Non-pigmented ciliary epithelial cell (primary cell): ENCODE data around the gene BCAS3.

Experiments
- DNase-seq: peaks from one replicate; pipeline ENCODE4 v3.0.0-alpha.2; 2010; ENCODE audit warnings: low read depth

BCAS3 gene

DNA sequence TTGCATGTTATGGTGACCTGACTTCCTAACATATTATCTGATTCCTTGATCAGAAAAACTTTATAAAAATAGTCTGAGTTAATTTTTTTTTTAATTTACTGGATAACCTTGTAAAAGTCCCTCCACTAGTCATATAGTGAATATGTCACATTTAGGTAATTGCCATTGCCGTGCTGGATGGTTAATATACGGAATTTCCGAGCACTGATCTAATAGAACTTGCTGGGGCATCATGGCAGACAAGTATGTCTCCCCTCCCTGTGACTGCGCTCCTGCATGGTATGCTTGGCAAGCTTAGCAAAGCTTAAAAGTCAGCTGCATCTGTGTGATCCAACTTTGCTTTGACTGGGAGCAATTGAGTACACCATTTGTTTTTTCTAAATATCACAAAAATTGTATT is 482.6 kb downstream of the BCAS3 start:
- DNase-seq: no peak

- no peak for DNase-seq
Observed at GRCh38 chr17:61160789-61161445, 483.3 kb downstream of the BCAS3 start.

DNA sequence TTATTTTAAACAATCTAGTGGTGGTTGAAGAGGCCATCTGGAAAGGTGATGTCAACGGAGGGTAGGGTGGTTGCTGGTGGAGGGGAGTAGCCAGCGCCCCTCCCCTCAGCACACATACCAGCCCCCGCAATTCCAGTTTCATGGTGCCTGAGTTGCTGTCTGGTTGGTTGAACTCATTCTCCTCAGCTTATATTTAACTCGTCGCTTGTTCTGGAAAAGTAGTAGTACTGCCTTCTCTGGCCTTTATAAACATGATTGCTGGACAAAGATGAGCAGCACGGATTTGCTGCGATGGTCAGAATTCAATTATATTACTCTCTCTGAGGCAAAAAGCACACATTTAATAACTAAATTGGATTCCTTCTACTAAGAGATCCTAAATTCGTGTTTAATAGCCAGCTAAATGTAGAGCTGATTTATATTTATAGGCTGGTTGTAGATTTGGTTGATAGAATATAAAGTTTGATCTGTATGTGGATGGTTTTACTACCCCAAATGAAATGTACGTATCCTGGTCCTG is 484.0 kb downstream of the BCAS3 start:
- no peak for DNase-seq

- no peak for DNase-seq
Observed at GRCh38 chr17:61164517-61164916, 486.9 kb downstream of the BCAS3 start.

- DNase-seq: no peak
Observed at GRCh38 chr17:61167075-61167474, 489.4 kb downstream of the BCAS3 start.

DNA sequence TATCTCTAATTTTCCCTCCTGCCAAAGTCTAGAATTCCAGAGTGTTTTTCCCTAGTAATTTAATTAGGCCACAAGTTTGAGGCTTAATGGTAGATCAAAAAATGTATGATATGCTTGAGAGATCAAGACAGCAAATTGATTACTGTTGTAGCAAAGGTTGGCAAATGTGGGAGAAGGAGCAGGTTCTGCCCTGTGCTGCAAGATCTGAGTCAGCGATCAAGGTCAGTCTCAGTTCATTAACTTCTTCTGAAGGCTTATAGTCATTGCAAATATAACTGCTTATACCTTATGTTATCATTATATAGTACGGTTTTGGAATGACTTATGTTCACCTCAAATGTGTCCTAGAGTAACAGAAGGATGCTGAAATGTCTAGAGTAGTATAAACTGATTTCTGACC is 490.9 kb downstream of the BCAS3 start:
- DNase-seq: no peak

DNA sequence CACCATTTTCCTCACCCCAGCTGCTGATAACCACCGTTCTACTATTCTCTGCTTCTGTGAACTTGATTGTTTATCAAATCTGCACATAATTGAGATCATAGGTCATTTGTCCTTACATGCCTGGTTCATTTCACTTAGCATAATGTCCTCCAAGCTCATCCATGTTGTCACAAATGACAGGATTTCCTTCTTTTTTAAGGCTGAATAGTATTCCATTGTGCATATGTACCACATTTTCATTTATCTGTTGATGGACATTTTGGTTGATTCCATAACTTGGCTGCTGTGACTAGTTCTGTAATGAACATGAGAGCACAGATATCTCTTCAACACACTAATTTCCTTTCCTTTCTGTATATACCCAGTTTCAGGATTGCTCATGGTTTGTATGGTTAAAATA is 496.7 kb downstream of the BCAS3 start:
- no peak for DNase-seq

DNA sequence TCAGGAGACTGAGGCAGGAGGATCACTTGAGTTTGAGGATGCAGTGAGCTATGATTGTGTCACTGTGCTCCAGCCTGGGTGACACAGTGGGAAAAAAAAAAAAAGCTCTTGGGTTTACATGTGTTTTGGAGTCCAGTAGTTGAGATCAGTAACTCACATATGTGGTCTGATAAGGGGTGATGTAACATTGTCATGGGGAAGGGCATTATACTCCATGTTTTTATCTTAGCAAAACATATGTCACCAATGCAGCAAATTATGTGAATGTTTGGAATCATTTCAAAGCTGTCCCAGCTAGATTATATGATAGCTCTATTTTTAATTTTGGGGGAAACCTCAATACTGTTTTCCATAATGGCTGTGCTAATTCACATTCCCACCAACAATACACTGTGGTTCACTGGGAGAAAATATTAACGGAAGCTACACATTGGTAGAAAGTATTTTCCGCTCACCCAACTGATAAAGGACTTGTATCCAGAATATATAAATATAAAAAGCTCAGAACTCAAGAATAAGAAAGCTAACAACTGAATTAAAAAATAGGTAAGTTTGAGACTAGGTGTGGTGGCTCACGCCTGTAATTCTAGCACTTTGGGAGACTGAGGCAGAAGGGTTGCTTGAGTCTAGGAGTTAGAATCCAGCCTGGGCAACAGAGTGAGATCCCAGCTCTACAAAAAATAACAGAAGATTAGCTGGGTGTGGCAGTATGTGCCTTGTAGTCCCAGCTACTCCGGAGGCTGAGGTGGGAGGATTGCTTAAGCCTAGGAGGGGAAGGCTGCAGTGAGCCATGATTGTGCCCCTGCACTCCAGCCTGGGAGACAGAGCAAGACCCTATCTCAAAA is 497.9 kb downstream of the BCAS3 start:
- no peak for DNase-seq

GRCh38 chr17:61177351-61177750 is 499.7 kb downstream of the BCAS3 start:
- no peak for DNase-seq

DNA sequence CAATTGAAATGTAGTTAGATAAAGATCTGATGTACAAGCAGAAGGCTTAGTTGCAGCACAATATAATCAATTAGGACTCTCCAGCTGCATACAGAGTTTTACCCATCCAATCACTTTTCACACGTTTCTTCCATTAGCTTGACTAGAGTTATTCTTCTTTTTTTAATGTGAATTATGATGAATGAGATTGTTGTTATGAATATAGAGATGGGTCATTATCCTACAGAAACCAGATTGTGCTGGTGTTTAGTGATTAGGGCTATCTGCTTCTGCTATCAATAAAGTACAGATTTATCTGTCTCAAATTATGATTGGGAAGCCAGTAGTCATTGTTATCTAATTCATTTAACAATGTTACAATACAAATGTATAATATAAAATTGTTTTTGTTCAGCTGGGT is 500.6 kb downstream of the BCAS3 start:
- no peak for DNase-seq

- no peak for DNase-seq
Observed at GRCh38 chr17:61179380-61179806, 501.7 kb downstream of the BCAS3 start.

- DNase-seq: no peak
Observed at GRCh38 chr17:61183793-61184192, 506.1 kb downstream of the BCAS3 start.

GRCh38 chr17:61185385-61185784 is 507.7 kb downstream of the BCAS3 start:
- DNase-seq: no peak

DNA sequence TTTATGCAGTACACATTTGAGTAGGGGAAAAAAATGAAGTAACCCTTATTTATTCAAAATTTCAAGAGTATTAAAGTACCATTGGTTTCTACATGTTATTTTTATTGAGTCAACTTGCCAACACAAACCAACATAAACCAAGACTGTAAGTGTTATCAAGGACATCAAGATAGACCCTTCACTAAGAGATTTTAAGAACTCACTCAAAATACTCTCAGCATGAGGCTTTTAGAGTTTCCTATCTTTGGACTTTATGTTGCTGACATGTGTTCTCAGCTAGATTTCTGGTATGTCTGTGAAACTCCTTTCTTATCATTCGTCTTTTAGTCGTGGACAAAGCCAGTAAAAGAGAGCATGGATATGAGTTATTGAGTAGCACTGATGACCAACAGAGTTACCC is 509.4 kb downstream of the BCAS3 start:
- DNase-seq: no peak

- DNase-seq: no peak
Observed at GRCh38 chr17:61188081-61188480, 510.4 kb downstream of the BCAS3 start.

- no peak for DNase-seq
Observed at GRCh38 chr17:61189968-61190367, 512.3 kb downstream of the BCAS3 start.

DNA sequence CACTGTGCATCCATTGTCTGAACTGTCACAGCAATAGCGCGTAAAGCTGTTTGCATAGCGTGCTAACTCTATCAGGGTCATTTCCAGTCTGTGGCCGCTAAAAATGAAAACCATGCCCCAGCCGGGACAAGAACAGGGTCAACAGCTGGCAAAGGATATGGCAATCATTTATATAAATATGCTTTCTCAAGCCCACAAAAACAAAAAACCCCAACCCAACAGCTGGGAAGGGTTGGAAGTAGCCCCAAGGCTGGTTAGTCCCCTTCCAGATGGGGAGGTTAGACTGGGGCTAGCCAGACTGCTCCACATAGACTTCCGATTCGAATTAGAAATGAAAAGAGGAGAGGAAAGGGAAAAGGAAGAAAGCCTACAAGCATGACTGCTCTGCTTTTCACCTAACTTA is 518.7 kb downstream of the BCAS3 start:
- no peak for DNase-seq

DNA sequence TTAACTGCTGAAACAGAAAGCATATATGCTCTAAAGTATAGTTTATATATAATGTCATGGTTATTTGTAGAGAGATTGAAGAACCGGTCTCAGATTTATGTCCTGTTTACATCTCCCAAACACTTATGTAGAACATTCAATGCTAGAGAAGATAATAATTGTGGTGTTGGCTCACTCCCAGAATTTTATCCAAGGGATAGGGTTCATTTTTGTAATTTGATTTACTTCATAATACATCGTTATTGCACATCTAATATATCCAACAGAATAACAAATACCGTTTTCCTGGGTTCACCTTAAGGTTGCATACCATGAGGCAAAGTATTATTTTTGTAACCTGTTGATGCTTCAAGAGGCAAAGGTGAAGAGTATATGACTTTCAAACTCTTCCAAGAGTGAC is 519.1 kb downstream of the BCAS3 start:
- no peak for DNase-seq

DNA sequence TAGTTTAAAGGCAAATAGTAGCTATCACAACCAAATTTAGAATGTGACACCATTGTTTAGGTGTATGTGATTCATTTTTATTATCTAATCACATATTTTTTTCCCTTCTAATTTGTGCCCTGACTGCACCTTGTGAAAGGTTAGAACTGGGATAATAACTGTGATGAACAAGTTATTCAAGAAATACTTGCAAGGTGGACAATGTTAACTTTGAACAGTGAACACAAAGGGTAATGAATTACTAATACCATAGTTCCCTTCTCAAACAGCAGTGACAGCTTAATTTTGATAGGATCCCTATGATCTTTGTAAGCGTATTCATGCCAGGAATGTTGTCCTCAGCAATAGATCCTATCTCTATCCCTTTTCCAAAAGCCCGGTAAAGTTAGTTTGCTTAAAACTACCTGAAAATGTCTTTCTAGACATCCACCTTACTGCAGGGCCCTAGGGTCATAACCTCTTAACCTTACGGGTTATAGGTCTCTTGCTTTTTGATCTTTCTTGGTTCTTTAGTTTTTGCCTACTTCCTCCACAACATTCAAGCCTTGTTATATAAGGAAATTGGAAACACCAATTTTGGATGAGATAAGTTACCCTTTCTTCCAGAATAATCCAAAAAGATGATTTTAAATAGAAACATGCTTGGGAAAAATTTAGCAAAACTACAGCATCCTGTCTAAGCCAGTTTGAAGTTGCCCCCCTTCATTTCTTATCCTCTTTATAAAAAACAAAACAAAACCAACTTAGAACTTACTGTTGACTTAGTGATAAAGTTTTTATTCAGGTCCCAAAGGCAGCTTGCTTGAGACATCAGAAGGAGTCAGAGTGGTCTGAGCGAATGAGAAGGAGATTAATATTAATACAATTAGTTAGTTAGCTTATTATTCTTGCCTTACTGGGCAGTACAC is 522.0 kb downstream of the BCAS3 start:
- no peak for DNase-seq

DNA sequence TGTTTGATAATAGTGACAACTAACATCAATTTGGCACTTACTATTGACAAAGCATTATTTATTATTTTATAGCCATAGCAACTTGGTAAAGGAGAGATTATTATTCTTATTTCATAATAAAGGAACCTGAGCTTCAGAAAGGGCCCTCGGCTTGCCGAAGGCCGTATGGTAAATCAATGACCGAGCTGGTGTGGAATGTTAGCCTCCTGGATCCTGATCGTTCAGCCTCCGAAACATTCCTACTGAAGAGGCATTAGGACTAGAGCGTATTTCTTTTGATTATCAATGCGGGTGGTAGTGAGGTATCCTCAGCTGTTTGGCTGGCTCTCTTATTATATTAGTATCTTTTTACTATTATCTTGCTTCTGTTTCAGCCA is 522.7 kb downstream of the BCAS3 start:
- no peak for DNase-seq

DNA sequence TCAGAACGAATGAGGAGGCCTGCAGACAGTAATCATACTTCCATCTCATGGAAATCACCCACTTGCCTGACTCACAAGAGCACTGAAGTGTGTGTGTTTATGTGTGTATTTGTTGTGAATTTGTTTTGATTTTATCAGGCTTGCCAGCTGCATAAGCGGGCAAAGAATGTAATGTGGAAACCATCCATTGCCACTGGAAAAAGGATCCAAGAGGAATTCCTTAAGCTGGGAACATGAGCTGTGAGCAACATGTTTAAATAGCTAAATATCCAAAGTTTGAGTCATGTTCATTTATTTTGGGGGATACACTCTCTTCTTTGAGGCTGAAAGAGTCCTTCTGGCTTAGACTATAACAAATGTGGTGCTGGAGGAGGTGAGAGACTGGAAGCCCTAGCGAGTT is 523.6 kb downstream of the BCAS3 start:
- peak; percentile 86 for DNase-seq

DNA sequence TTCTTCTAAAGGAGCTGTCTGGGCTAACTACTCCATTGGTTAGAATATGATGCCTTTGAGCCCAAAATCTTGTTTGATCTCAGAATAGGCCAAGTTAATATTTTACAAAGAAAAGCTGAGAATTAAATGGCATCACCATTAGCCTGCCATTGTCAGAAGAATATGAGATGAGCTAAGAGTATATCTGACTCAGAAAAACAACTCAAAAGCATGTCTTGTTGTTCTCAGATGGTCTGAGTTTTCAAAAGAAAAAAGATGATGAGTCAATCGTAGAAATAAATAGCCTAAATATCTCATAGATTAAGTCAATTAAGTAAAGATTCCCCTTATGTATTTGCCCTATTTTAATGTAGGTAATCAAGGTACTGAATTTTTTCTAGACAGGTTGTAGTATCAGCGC is 524.9 kb downstream of the BCAS3 start:
- no peak for DNase-seq
